HG03025 (cell line): ENCODE measurements around the gene NCAPD2.
"Not testable (repeated sequence)": the region's sequence is repeated elsewhere in the genome, so short reads cannot be mapped to it uniquely, and the experiment has no call there.

Source experiments
- ATAC-seq: cut with Tn5 transposase; IDR thresholded peaks from one replicate; pipeline ENCODE4 v1.9.1; 2021; ENCODE audit warnings: mild to moderate bottlenecking, moderate library complexity; ENCODE audit not compliant: unreplicated experiment, low FRiP score

The NCAPD2 gene

DNA sequence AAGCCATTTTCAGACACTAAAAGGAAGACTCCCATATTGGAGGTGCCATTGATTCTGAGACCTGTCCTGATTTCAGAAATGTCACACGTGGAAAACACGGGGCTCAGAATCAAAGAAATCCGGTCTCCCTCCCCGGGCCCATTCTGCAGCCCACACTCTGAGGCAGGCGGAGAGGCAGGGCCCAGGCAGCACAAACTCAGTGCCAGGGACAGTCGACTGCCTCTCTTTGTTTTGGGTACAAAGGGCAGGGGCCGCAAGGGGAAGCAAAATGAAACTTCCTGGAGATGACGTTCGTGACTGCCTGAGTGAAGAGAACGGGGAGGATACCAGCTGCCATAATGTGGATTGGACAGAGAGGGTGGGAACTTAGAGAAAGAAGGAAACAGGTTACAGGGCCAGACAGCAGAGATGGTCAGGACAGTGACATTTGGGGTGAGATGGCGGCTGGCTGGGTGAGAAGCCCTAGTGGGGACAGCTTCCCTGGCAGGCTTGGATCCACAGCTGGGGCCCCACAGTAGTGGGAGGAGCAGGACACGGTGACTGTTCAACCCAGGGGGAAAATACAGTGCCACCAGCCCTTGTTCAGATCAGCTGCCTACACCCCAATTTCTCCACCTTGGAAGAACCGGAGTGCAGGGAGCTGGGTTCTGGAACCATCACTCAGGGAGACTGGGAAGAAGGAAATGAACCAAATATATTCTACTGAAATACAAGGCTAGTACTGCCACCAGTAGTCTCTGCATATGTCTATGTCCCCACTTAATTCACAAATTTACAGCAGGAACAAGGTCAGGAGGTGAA lies 48.5 kb downstream of the NCAPD2 start:
- no peak for ATAC-seq

DNA sequence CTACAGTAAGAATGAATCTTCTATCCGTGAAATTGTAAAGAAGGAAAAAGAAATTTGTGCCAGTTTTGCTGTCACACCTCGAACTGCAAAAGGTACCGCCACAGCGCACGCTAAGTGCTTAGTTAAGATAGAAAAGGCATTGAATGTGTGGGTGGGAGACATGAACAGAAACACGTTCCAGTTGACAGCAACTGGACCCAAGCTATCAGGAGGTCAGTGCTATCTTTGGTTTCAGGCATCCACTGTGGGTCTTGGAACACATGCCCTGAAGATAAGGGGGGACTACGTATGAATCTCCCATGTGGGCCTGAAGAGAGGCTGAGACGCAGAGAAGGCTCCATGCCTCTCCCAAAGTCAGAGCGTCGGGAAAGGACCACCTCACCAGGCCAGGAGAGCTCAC lies 52.1 kb downstream of the NCAPD2 start:
- no peak for ATAC-seq

DNA sequence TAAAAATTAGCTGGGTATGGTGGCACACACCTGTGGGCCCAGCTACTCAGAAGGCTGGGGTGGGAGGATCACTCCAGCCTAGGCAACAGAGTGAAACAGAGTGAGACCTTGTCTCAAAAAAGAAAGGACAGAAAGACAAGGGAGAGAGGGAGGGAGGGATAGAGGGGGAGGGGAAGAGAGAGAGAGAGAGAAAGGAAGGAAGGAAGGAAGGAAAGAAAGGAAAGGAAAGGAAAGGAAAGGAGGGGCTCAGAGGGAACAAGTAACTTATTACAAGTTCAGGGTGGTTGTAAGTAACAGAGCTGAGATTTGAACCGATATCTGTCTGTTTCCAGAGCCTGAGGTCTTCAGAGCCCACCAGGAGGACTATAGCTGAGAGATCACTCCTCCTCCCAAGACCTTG lies 53.7 kb downstream of the NCAPD2 start:
- no peak for ATAC-seq

DNA sequence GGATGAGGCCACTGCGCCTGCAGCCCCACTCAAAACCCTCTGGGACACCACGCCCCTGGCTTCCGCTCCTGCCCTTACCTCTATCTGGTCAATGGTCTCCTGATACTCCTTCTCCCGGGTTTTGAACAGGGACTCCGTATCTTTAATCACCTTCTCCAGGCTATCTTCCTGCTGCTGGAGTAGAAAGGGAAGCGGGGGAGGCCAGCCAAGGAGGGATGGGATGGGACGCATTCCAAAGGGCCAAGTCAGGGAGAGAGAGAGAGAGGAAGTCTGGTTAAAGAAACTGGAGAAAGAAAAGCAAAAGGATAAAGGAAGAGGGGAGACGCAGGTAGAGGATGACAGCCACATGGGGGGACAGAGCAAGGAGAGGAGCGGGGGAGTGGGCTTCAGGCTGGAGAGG lies 54.1 kb downstream of the NCAPD2 start:
- ATAC-seq = no peak

DNA sequence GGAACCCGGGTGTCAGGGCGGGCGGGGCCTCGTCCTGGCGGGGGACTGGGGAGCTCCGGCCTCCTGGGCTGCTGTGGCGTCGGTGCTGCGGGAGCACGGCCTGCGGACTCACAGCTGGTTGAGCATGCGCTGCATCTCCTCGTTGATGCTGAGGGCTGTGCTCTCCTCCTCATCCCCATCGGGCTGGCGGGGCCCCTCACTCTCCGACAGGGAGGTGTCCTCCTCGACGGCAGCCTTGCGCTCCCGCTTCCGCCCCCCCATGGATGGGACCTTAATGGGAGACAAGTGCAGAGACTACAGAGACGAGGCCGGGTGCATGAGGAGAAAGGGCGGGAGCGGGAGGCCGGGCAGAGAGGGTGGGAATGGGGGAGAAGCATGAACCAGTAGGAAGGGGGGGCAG lies 54.7 kb downstream of the NCAPD2 start:
- ATAC-seq = no peak

DNA sequence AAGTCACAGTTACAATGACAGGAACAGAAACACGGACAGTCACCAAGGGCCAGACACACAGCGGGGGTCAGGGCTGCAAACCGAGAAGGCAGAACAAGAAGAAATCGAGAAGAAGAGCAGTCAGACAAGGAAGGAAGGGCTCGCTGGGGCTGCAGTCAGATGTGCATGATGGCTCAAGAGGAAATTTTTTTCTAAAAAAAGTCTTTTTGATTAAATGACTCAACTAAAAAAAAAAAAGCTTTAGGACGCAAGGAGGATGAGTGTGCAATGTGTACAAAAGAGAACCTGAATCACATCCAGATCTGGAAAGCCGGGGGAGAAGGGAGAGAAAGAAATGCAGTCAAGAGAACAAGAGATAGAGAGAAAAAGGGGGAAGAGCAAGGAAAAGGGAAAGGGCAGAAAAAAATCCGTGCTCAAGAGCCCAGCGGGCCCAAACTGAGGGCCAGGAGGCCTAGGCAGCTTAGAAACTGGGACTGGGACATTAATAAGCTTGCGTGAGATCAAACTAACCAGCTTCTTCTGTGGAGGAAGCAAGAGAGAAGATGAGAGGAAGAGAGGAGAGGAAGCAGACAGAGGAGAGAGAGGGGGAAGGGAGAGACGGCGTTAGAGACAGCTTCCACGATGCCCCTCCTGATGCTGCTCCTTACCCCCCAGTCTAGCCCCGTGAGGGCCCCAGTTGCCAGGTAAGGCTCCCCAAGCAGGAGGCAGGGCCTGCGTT lies 55.2 kb downstream of the NCAPD2 start:
- no peak for ATAC-seq

DNA sequence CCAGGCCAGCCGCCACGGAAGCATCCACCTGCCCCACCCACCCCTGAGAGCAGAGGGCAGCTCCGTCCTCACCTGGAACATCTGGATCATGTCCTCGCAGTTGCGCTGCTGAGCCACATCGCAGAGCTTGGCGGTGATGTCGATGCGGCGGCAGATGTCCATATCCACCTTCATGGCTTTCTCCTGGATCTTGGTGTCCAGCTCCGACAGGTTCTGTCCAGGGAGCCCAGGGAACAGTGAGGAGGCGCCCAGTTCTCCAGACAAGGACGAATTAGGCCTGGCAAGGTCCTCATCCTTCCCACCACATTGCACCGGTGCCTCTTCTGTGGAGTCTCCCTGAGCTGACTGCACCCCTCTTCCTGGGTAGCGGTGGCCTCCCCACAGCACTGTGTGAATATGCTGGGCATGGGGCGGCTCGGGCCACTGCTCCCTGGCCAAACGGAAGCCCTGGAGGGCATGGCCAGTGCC lies 55.8 kb downstream of the NCAPD2 start:
- no peak for ATAC-seq

DNA sequence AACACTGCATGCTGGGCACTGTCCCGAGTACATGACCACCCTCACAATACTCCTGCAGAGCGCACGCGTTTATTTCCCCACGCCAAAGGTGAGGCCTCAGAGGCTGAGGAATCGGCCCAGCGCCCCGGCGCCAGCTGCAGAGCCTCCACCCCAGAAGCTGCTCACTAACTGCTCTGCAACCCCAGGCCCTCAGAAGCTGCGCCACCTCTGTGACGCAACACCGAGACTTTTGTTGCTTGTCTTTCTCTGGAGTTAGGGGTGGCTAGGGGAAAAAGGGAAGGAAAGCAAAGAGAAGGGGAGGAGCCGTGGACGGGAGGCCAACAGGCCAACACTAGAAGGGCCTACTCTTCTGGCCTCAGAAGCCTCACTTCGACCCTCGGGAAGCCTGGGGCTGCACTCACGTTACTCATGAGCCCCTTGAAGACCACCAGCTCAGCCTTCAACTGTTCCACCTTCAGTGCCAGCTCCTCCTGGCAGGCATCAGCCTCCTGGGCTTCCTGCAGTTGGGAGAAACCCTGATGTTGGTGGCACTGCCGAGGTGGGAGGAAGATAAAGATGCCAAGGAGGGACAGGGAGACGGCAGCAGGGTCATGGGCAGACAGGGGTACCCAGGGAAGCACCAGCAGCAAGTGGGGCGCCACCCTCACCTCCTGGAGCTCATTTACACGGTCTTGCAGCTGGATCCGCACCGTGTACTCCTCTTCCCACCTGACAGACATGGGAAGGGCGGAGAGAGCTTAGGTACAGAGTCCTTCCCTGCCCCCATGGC lies 56.6 kb downstream of the NCAPD2 start:
- no peak for ATAC-seq

DNA sequence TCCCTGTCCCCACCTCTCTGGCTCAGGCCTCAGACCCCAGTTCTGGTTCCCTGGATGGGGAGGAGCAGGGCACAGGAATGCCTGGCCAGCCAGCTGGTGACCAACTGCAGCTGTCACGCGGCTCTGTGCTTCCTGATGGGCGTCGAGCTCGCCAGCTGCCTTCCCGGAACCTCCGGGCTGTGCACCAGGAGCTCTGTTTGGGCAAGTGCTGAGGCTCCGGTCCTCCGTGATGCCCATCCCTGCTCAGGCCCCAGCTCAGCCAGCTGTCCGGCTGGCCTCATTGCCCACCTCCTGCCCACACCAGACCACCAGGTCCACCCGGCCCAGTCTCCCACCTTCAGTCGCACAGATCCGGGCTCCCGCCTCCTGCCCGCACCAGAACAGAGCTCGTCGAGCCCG lies 57.2 kb downstream of the NCAPD2 start:
- ATAC-seq = no peak

DNA sequence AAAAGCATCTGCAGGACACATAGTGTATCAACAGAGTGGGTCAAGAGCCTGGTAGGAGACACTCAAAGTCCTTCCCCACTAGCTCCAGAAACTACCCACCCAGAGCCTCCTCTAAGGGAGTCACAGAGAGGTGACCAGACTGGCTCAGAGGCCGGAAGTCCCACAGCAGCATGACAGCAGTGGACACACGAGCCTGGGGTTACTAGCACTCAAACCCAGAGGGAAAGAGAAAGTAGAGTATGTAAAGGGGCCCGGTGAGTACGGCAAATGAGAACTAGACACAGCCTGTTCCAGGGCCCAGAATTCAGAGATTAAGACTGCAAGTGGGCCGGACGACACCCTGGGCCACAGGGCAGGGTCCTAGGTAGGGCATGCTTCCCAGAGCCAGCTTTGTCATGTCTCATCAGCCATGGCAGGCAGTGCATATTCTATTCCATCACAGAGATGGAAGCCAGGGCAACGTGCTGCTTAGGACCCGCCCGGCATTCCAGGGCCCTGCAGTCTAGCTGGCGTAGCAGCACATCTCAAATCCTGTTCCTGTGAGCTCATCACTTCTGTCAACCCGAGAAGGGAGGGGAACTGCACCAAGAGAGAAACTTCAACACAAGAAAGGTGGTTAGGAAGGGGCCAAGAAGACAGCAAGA lies 57.7 kb downstream of the NCAPD2 start:
- no peak for ATAC-seq

DNA sequence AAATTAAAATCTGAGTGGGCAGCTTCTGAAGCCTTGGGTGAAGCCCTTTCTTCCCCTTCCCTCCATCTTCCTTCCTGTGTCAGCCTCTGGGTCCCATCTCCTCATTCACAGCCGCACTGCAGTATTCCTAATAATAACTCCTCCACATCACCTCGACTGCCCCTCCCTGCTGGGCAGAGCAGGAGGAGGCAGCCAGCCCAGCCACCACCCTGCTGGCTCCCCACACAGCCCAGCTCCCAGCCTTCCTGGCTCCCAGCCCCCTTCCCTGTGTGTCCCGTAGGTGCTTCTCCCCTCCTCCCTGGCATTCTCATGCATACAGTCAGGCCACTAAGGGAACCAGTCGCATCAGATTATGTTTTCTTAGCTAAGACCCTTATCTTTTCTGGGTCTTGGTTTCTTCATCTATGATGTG lies 58.2 kb downstream of the NCAPD2 start:
- ATAC-seq = no peak

DNA sequence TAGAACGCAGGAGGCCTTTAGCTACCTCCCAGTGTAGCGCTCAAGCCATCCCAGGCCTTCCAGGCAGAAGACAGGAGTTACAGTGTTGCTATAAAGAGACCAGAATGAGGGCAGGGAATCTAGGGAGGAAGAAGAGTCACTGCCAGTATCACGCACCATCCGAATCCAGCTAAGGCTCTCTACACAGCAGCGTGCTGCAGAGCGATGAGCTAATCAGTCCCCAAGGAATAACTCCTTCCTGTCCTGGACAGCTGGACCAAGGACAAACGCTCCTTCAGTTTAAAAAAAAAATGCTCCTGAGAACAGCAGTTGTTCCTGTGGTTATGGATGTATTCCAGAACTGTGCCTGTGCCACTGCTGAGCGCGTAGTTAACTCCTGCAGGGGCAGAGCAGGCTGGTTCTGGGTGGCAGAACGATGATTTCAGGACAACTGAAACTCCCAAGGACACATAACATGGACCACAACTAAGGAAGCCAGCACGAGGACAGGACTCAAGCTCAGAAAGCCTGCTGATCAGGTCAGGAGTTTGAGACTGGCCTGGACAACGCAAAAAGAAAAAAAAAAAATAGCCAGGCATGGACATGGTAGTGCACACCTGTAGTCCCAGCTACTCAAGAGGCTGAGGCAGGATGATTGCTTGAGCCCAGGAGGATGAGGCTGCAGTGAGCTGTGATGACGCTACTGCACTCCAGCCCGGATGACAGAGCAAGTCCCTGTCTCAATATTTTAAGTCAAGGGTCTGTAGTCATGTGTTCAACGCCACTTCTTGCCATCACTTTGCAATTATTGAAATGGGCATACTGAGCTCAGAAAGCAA lies 59.4 kb downstream of the NCAPD2 start:
- no peak for ATAC-seq

DNA sequence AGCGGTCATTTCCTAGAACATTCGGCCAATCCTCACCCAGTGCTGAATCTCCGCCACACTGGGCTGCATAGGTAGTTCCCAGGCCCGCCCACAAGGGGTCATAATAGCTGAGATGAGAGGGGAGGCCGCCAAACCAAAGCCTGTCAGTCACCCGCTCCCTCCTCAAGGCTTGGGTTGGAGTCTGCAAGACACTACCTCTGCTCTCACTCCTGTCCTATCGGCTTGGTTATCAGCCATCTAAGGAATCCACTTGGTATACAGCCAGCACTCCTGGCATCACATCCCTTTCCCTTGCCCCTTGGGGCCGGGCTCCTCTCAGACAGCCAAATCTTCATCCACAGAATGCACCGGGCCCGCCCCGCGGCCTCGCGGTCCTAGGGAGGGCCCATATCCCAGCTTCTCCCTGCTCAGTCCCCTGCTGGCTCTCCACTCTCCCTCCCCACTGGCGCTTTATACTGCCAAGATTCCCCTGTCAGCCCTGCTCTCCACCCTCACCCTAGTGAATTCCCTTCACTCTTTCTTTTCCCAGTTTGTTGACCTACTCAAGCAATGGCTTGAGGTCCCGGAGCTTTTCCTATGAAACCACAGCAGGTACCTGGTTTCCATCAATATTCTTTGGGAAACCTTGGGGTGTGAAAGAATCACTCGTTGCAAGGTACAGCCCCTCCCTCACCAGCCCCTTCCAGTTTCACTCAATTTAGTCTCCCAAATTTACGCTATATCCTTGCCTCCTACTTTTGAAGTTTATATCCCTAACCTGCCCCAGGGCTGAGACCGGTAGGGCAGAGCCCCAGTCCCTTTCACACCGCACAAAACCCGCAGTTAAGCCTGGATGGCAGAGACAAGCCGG lies 60.5 kb downstream of the NCAPD2 start:
- ATAC-seq = no peak

DNA sequence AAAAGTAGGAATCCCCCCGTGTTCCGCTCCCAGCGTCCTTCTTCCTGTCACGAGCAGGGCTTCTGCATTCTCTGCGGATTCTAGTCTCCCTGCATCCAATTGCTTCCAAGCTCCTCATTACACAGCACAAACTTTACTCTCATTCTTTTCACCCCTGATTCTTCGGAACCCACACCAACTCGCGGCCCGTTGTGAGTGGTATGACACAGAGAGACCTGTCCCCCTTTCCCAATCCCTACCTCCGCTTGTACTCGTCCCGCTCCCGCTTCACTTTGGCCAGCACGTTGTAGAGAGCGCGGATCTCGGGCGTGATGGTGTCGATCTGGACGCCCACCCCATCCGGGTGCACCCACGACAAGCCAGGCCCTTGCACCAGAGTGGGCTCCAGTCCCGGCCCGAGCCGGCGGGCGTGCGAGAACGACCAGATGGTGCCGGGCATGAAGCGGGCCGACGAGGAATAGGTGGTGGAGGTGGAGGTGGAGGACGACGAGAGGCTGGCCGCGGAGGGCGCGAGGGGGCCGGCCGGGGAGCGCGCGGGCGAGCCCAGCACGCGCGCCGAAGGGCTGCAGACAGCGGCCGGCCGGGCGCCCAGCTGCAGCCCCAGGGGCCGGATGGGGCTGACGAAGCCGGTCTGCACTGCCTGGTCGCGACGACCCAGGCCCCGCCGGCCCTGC lies 61.3 kb downstream of the NCAPD2 start:
- peak; percentile 16 for ATAC-seq

DNA sequence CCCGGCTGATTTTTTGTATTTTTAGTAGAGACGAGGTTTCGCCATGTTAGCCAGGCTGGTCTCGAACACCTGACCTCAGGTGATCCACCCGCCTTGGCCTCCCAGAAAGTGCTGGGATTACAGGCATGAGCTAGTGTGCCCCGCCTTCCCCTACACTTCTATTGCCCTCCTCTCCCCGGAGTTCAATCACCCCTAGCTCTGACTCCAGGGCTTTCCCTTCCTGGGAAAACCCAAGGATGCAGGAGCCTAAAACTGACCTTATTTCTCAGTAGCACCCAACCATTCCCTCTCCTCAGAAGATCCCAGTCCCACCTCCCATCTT lies 62.6 kb downstream of the NCAPD2 start:
- ATAC-seq = not testable (repeated sequence)

DNA sequence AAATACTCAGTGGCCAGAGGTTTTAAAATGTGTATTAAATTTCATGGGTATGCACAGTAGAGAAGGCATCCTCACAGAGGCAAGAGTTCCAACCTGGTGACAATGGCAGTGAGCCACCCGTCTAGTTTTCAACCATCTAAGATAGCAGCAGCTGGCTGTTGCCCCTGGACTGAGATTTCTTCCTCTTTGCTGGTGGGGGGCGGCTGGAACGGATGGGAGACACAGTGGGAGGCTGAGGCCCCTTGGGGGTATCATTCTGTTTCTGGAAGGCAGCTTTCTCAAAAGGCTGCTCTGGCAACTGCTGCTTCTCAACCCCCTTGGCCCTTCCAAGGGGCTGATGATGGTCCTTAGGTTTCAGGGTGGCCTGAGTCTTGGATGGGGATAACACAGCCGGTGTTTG lies 63.0 kb downstream of the NCAPD2 start:
- ATAC-seq = no peak

DNA sequence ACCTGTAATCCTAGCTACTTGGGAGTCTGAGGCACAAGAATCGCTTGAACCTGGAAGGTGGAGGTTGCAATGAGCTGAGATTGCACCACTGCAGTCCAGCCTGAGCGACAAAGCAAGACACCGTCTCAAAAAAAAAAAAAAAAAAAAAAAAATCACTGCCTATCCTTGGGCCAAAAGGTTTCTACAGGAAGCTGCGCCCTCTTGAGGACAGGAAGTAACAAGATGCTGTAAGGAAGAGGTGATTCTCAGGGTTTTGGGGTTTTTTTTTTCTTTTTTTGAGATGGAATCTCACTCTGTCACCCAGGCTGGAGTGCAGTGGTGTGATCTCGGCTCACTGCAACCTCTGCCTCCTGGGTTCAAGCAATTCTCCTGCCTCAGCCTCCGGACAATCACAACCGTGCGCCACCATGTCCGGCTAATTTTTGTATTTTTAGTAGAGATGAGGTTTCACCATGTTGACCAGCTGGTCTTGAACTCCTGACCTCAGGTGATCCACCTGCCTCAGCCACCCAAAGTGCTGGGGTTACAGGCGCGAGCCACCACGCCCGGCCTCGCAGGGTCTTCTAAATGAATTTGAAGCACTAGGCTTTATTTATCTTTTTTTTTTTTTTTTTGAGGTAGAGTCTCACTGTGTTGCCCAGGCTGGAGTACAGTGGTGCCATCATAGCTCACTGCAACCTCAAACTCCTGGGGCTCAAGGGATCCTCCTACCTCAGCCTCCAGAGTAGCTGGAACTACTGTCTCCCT lies 64.3 kb downstream of the NCAPD2 start:
- not testable (repeated sequence) for ATAC-seq

DNA sequence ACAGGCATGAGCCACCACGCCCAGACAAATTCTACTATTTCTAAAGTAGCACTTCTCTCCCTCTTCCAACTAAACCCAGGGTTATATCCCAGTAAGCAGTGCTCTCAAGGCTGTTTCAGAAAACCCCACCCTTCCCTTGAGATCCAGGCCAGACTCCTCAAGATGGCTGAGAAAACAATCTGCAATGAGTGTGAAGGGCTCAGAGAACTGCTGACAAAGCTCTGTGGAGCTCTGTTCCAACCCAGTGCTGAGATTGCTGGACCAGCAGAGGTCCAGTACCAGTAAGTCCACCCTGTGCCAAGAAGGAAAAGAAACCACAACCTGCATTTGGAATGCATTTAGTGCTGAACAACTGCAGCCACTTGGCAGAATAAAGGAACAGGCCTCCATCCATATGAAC lies 65.6 kb downstream of the NCAPD2 start:
- no peak for ATAC-seq
